Lower leg skin (tissue), 3 donors: ENCODE measurements around the gene ATF7IP.

ENCODE experiments used
- POLR2A ChIP-seq, 2 donors: fragments of 450-650 bp; IDR thresholded peaks; one replicate each; pipeline ENCODE4 v1.6.1; 2016 to 2017; ENCODE audit warnings: antibody characterized with exemption in 2 of 2, mild to moderate bottlenecking in 1 of 2, moderate library complexity in 1 of 2
- TF ChIP-seq, protein P1 (sequence below), 3 donors: fragments of 450-650 bp; IDR thresholded peaks; one replicate each; pipeline ENCODE4 v1.5.1; 2016; ENCODE audit warnings: antibody characterized with exemption in 3 of 3, mild to moderate bottlenecking in 3 of 3, moderate library complexity in 2 of 3

DNA sequence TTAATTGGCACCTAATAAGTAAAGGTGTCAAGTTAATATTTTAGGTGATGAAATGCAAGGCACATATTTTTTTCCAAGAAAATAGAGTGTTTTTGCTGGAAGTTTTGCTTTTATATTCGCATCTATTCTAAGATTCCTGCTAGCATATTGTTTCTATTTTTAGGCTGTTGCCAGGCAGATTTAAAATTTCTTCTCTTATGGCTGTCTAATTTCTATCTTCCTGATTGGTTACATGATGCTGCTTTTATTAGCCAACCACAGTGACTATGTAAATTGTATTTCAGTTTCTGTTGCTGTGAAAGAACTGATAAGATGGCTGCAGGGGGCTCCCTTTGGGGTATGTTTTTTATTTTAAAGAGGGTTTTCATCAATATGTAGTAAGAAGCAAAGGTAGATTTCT is 42.7 kb downstream of the ATF7IP start:
- TF ChIP-seq, protein P1, sequence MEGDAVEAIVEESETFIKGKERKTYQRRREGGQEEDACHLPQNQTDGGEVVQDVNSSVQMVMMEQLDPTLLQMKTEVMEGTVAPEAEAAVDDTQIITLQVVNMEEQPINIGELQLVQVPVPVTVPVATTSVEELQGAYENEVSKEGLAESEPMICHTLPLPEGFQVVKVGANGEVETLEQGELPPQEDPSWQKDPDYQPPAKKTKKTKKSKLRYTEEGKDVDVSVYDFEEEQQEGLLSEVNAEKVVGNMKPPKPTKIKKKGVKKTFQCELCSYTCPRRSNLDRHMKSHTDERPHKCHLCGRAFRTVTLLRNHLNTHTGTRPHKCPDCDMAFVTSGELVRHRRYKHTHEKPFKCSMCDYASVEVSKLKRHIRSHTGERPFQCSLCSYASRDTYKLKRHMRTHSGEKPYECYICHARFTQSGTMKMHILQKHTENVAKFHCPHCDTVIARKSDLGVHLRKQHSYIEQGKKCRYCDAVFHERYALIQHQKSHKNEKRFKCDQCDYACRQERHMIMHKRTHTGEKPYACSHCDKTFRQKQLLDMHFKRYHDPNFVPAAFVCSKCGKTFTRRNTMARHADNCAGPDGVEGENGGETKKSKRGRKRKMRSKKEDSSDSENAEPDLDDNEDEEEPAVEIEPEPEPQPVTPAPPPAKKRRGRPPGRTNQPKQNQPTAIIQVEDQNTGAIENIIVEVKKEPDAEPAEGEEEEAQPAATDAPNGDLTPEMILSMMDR (IDR thresholded peaks at IDR 0.05), result no peak
- TF ChIP-seq POLR2A (IDR thresholded peaks at IDR 0.05), result no peak
